ENCODE measurements around the gene TRIM8.
"Not testable (repeated sequence)": the region's sequence is repeated elsewhere in the genome, so short reads cannot be mapped to it uniquely, and the experiment has no call there.

The TRIM8 gene

DNA sequence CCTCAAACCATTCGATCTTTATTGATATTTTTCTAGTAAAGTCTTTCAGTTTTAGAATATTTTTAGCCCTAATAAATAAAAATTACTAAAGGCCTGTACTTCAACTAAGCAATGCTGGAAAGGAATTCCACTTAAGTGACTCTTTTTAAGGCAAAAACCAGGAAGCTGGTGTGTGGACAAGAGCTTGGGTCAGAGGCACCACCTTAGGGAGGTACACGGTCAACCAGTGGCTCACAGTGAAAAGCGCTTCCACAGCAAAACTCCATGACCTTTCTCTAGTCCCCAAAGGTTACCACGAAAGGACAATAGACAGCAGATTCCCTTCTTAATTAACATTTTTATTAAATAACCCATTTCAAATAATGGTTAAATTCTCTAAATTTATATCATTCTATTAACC lies 38.7 kb downstream of the TRIM8 start:
- no peak for DNase-seq (ENCODE audit: low read depth, low spot score)

DNA sequence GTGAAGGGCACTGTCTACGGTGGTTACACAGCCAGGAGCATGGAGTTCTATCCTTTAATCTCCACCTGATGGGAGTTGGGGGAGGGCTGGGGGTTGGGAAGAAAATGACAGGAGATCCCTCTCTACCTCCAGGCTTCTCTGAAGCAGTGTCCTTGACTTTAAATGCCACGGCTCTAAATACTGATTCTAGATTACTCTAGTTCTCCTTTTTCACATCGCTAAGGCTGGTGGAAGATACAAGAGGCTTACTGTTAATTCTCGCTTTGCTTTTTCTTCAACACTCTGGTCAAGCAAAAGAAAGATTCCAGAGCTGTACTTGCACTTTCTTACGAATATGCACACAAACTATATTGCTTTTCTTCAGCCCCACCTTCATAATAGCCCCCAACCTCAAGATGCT lies 39.5 kb downstream of the TRIM8 start:
- H3K27ac ChIP-seq = no peak overlapping the region

More for the DNA sequence above, 38.7 kb downstream of the TRIM8 start:
- no peak overlapping the region for H3K27ac ChIP-seq

DNA sequence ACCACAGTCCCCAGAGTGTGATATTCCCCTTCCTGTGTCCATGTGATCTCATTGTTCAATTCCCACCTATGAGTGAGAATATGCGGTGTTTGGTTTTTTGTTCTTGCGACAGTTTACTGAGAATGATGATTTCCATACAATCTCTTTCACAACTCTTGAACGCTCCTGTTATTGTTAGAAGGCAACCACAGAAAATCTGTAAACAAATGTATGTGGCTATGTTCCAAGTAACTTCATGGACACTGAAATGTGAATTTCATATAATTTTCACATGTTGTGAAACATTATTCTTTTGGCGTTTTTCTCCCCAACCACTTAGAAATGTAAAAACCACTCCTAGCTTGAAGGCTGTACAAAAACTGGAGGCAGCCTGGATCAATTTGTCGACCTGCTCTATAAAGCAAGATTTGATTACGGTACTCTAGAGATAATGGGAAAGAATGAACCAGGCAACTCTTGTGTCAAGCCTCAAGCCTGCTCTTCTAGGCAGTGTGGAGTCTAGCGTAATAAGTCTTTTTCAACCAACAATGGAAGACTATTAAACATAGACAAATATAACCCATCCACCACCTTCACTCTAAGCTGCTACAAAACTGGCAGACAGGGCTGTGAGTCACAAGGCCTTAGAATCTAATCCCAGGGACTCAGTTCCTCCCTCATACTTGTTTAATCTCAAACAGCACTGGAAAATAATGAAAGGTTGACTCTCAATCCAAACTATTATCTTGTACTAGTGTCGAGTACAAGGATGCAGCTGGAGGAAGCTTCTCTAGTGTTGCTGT lies 47.2 kb downstream of the TRIM8 start:
- H3K27ac ChIP-seq = no peak overlapping the region
- no peak for DNase-seq (ENCODE audit: low read depth, low spot score)

More for the DNA sequence above, 39.5 kb downstream of the TRIM8 start:
- DNase-seq (ENCODE audit: low read depth, low spot score) = no peak

- H3K27ac ChIP-seq; DNase-seq (ENCODE audit: low read depth, low spot score): not testable (repeated sequence)
Measured at GRCh38 chr10:102695401-102695800, 51.1 kb downstream of the TRIM8 start.

DNA sequence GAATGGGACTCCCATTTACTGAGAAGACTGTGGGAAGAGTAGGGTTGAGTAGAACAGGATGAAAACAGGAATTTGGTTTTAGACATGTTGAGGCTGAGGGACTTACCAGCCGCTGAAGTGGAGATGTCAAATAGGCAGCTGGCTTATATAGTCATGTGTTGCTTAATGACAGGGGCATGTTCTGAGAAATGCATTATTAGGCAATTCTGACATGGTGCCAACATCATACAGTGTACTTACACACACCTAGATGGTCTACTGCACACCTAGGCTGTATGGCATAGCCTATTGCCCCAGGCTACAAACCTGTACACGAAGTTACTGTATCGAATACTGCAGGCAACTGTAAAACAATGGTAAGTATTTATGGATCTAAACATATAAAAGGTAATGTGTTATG lies 52.5 kb downstream of the TRIM8 start:
- no peak for DNase-seq (ENCODE audit: low read depth, low spot score)
- H3K27ac ChIP-seq = no peak overlapping the region

GRCh38 chr10:102698894-102699293 lies 54.6 kb downstream of the TRIM8 start:
- DNase-seq (ENCODE audit: low read depth, low spot score) = no peak
- H3K27ac ChIP-seq = no peak overlapping the region

DNA sequence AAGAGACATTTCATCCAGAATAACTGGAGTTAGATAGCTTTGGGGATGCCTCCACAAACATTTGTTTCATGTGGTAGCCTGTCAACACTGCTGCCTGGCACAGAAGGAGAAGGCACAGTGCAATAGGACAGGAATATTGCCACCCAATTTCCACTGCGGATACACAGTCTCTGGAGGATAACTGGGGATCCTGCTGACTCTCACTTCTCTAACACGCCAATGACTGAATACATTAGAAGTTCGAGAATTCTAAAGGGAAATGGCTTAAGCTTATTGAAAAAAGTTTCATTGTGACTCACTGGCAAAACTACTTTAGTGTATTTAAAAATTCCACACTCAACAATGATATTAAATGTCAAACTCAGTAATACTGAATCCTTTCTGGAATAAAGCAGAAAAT lies 57.0 kb downstream of the TRIM8 start:
- H3K27ac ChIP-seq = no peak overlapping the region
- no peak for DNase-seq (ENCODE audit: low read depth, low spot score)

- H3K27ac ChIP-seq = no peak overlapping the region
- no peak for DNase-seq (ENCODE audit: low read depth, low spot score)
Measured at GRCh38 chr10:102701796-102702195, 57.5 kb downstream of the TRIM8 start.

DNA sequence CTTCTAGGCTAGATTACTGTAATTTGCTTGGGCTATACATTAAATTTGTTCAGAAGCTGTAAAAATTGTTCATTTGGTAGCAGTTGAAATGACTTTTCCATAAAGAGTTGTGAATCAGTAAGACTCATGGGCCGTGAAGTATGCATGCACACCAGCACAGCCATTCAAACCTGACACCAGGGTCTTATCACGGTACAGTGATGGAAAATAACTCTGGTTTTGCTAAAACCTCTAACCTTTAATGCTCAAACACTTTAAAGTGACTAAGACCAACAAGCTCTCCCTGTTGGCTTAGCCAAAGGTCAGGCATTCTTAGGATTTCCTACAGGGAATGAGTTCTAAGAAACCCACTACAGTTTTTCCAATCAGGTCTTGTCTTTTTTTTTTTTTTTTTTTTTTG lies 58.5 kb downstream of the TRIM8 start:
- no peak for DNase-seq (ENCODE audit: low read depth, low spot score)
- H3K27ac ChIP-seq = no peak overlapping the region

GRCh38 chr10:102704915-102705314 lies 60.6 kb downstream of the TRIM8 start:
- DNase-seq (ENCODE audit: low read depth, low spot score) = no peak
- no peak overlapping the region for H3K27ac ChIP-seq

GRCh38 chr10:102705531-102705930 lies 61.3 kb downstream of the TRIM8 start:
- no peak for DNase-seq (ENCODE audit: low read depth, low spot score)
- no peak overlapping the region for H3K27ac ChIP-seq
